WTC11 (cell line): ENCODE data around the gene ADD1. TPM values are rescaled to one million over a fixed set of nuclear protein-coding genes. Genes with fewer than 3 reads are reported as not detected.

ENCODE experiments used
- ATAC-seq: fragments of 200-7000 bp; cut with Tn5 transposase; 2 replicates; pipeline ENCODE4 v1.10.0; 2021; ENCODE audit warnings: mild to moderate bottlenecking, moderate library complexity
- CTCF ChIA-PET: fragments of 300-600 bp; sonication (Branson Sonifier 250); formaldehyde crosslinking; loops from one replicate; lab custom pipeline; 2021; ENCODE audit warnings: antibody characterized with exemption; lab: Charles Lee
- POLR2A ChIA-PET: fragments of 350-600 bp; sonication (Branson Sonifier 250); formaldehyde crosslinking; loops from one replicate; lab custom pipeline; 2021; ENCODE audit warnings: antibody characterized with exemption; lab: Charles Lee
- DNase-seq: peaks from one replicate; pipeline ENCODE4 v3.0.0; 2021; ENCODE audit warnings: low spot score
- H3K27ac Mint-ChIP-seq: 2 replicates; pipeline ENCODE4 v1.8.0; 2021; ENCODE audit warnings: mixed read lengths
- H3K27me3 Mint-ChIP-seq: 2 replicates; pipeline ENCODE4 v1.8.0; 2021; ENCODE audit warnings: low read depth, mild to moderate bottlenecking, moderate library complexity, mixed read lengths
- H3K36me3 Mint-ChIP-seq: 2 replicates; pipeline ENCODE4 v1.8.0; 2021; ENCODE audit warnings: mixed read lengths
- H3K4me1 Mint-ChIP-seq: 2 replicates; pipeline ENCODE4 v1.8.0; 2022; ENCODE audit warnings: mixed read lengths
- H3K4me3 Mint-ChIP-seq: 2 replicates; pipeline ENCODE4 v1.8.0; 2021; ENCODE audit warnings: mild to moderate bottlenecking, moderate library complexity, mixed read lengths
- H3K9me3 Mint-ChIP-seq: 2 replicates; pipeline ENCODE4 v1.8.0; 2021; ENCODE audit warnings: mixed read lengths
- ATF6 ChIP-seq: sonication (generic); formaldehyde crosslinking; IDR thresholded peaks from 2 replicates; pipeline ENCODE4 v1.8.1; 2023; ENCODE audit warnings: mild to moderate bottlenecking, missing genetic modification reagents
- CDX4 ChIP-seq: fragments of 250-450 bp; sonication (Bioruptor Pico); IDR thresholded peaks from 2 replicates; pipeline ENCODE4 v1.9.0; 2021; ENCODE audit warnings: moderate library complexity, mild to moderate bottlenecking, inconsistent platforms, borderline replicate concordance
- CREB1 ChIP-seq: sonication (generic); formaldehyde crosslinking; IDR thresholded peaks from 2 replicates; pipeline ENCODE4 v1.8.0; 2023; ENCODE audit warnings: mild to moderate bottlenecking, missing genetic modification reagents
- E2F1 ChIP-seq: sonication (generic); formaldehyde crosslinking; IDR thresholded peaks from 2 replicates; pipeline ENCODE4 v1.8.0; 2022; ENCODE audit warnings: mild to moderate bottlenecking, missing genetic modification reagents
- FOXP4 ChIP-seq: sonication (generic); formaldehyde crosslinking; IDR thresholded peaks from 2 replicates; pipeline ENCODE4 v1.8.0; 2022; ENCODE audit warnings: mild to moderate bottlenecking, missing genetic modification reagents
- HMGXB4 ChIP-seq: sonication (generic); formaldehyde crosslinking; IDR thresholded peaks from 2 replicates; pipeline ENCODE4 v1.8.1; 2023; ENCODE audit warnings: mild to moderate bottlenecking, moderate library complexity, missing genetic modification reagents
- MAX ChIP-seq: sonication (generic); formaldehyde crosslinking; IDR thresholded peaks from 2 replicates; pipeline ENCODE4 v1.8.0; 2022; ENCODE audit warnings: mild to moderate bottlenecking, missing genetic modification reagents
- NFE2L1 ChIP-seq: sonication (generic); formaldehyde crosslinking; IDR thresholded peaks from 2 replicates; pipeline ENCODE4 v1.8.1; 2023; ENCODE audit warnings: missing genetic modification reagents
- OVOL2 ChIP-seq: fragments of 250-450 bp; sonication (Bioruptor Pico); IDR thresholded peaks from 2 replicates; pipeline ENCODE4 v1.9.0; 2021; ENCODE audit warnings: mild to moderate bottlenecking, borderline replicate concordance
- ZNF263 ChIP-seq: sonication (generic); formaldehyde crosslinking; IDR thresholded peaks from 2 replicates; pipeline ENCODE4 v1.8.1; 2022; ENCODE audit warnings: low read depth, mild to moderate bottlenecking, moderate library complexity, missing genetic modification reagents
- ZNF416 ChIP-seq: fragments of 250-450 bp; sonication (Bioruptor Pico); IDR thresholded peaks from 2 replicates; pipeline ENCODE4 v1.9.0; 2021; ENCODE audit warnings: mild to moderate bottlenecking, inconsistent platforms
- ZNF671 ChIP-seq: fragments of 250-450 bp; sonication (Bioruptor Pico); IDR thresholded peaks from 2 replicates; pipeline ENCODE4 v1.8.0; 2021; ENCODE audit warnings: mild to moderate bottlenecking
- total RNA-seq: library from RNA; stranded (reverse); gene quantifications from 3 replicates; pipeline ENCODE4 v1.2.3, GENCODE V29; 2021
- TF ChIP-seq, protein P1 (sequence below): sonication (generic); formaldehyde crosslinking; IDR thresholded peaks from 2 replicates; pipeline ENCODE4 v1.8.1; 2023; ENCODE audit warnings: mild to moderate bottlenecking, missing genetic modification reagents, moderate library complexity
- TF ChIP-seq, protein P2 (sequence below): sonication (generic); formaldehyde crosslinking; IDR thresholded peaks from 2 replicates; pipeline ENCODE4 v1.8.0; 2023; ENCODE audit warnings: missing genetic modification reagents

ADD1 gene
- total RNA-seq, 1 experiment from 2014 or later = 178 TPM

DNA sequence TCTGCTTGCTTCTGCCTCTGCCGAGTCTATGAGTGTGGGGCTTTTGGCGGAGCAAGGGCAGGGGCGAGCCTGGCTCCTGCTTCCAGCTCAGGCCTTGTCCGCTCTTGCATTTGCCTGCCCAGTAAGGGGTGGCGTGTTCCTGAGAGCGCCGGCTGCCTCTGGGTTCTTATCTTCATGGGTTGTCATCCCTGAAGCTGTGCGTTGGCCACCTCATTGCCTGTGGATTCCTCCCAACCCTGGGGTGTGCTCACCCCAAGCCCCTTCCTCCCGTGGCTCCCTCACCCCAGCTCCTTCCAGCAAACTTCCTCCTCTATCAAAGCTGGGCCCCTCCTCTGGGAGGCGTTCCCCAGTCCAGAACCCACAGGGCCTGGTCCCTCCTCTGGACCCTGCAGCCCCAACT, 33.3 kb upstream of the ADD1 start:
- no peaks in the 10 kb centered on the region for H3K36me3 Mint-ChIP-seq
- DNase-seq = no peak
- no peak overlapping the region for H3K27ac Mint-ChIP-seq
- H3K4me1 Mint-ChIP-seq = peaks cover 12% of the 10 kb centered on the region
- no peaks in the 10 kb centered on the region for H3K9me3 Mint-ChIP-seq
- H3K27me3 Mint-ChIP-seq = no peaks in the 10 kb centered on the region
- ChIA-PET POLR2A (interaction anchor here (0.6 kb wide), 1 partner anchor 14 kb away, joined by 3 read pairs; no protein-coding TSS in a partner anchor), CTCF (interaction anchor here (0.8 kb wide), 1 partner anchor 17 kb away, joined by 3 read pairs; the partner anchor contains the start of gene SH3BP2)
- no peak overlapping the region for H3K4me3 Mint-ChIP-seq
- TF ChIP-seq FOXP4 (CRISPR knock-in tag) (no peak), MAX (CRISPR knock-in tag) (no peak), ZNF416 (CRISPR knock-in tag) (no peak), NFE2L1 (CRISPR knock-in tag) (no peak), E2F1 (CRISPR knock-in tag) (no peak), ZNF263 (CRISPR knock-in tag) (no peak), ATF6 (CRISPR knock-in tag) (no peak), CDX4 (no peak), CREB1 (CRISPR knock-in tag) (no peak), OVOL2 (CRISPR knock-in tag) (no peak), HMGXB4 (CRISPR knock-in tag) (no peak), ZNF671 (CRISPR knock-in tag) (no peak)
- TF ChIP-seq, protein P1, sequence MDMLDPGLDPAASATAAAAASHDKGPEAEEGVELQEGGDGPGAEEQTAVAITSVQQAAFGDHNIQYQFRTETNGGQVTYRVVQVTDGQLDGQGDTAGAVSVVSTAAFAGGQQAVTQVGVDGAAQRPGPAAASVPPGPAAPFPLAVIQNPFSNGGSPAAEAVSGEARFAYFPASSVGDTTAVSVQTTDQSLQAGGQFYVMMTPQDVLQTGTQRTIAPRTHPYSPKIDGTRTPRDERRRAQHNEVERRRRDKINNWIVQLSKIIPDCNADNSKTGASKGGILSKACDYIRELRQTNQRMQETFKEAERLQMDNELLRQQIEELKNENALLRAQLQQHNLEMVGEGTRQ (CRISPR knock-in tag) = no peak
- TF ChIP-seq, protein P2, sequence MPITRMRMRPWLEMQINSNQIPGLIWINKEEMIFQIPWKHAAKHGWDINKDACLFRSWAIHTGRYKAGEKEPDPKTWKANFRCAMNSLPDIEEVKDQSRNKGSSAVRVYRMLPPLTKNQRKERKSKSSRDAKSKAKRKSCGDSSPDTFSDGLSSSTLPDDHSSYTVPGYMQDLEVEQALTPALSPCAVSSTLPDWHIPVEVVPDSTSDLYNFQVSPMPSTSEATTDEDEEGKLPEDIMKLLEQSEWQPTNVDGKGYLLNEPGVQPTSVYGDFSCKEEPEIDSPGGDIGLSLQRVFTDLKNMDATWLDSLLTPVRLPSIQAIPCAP (CRISPR knock-in tag) = no peak
- ATAC-seq = no peak
